Lower leg skin (tissue), 4 donors: ENCODE results near the gene CD200R1L. TPM values are rescaled to one million over a fixed set of nuclear protein-coding genes. Genes with fewer than 3 reads are reported as not detected.
A peak's percentile ranks its signal among the peaks of the same experiment; 100 is the strongest.

Experiments
- DNase-seq, 2 donors: peaks; one replicate each; pipeline ENCODE4 v3.0.0-alpha.2; 2019; ENCODE audit warnings: low spot score in 2 of 2
- H3K4me3 ChIP-seq: fragments of 200-600 bp; sonication (generic); 2 replicates; pipeline ENCODE4 v1.5.1; 2017; ENCODE audit warnings: mild to moderate bottlenecking, low read depth; ENCODE audit not compliant: poor library complexity, severe bottlenecking
- POLR2A ChIP-seq, 2 donors: fragments of 450-650 bp; IDR thresholded peaks; one replicate each; pipeline ENCODE4 v1.6.1; 2016 to 2017; ENCODE audit warnings: antibody characterized with exemption in 2 of 2, mild to moderate bottlenecking in 1 of 2, moderate library complexity in 1 of 2
- WGBS, 2 donors: methylation state at CpG; one replicate each; pipeline ENCODE4 v1.1.5; 2018; 5-methylcytosine and 5-hydroxymethylcytosine counted together
- intact Hi-C: fragments of 100-400 bp; cut with DNase I; formaldehyde crosslinking; loops from one replicate; pipeline ENCODE4 v1.15.0; 2023; ENCODE audit warnings: low total_unique reads
- total RNA-seq, 4 donors: library from RNA; depleted of rRNA; stranded (reverse); fragments of >200 nt; gene quantifications; one replicate each; pipeline ENCODE4 v1.1.0, GENCODE V29; 2016
- TF ChIP-seq, protein P1 (sequence below), 3 donors: fragments of 450-650 bp; IDR thresholded peaks; one replicate each; pipeline ENCODE4 v1.5.1; 2016; ENCODE audit warnings: antibody characterized with exemption in 3 of 3, mild to moderate bottlenecking in 3 of 3, moderate library complexity in 2 of 3

CD200R1L gene
- total RNA-seq, 4 donors from 2014 or later, result not detected

- intact Hi-C loops, result loop anchor here (10.0 kb wide), 1 partner anchor 168 kb away; the partner anchor contains the start of gene CCDC80
- DNase-seq, result no peak
- H3K4me3 ChIP-seq, result no peak overlapping the region
- TF ChIP-seq, protein P1, sequence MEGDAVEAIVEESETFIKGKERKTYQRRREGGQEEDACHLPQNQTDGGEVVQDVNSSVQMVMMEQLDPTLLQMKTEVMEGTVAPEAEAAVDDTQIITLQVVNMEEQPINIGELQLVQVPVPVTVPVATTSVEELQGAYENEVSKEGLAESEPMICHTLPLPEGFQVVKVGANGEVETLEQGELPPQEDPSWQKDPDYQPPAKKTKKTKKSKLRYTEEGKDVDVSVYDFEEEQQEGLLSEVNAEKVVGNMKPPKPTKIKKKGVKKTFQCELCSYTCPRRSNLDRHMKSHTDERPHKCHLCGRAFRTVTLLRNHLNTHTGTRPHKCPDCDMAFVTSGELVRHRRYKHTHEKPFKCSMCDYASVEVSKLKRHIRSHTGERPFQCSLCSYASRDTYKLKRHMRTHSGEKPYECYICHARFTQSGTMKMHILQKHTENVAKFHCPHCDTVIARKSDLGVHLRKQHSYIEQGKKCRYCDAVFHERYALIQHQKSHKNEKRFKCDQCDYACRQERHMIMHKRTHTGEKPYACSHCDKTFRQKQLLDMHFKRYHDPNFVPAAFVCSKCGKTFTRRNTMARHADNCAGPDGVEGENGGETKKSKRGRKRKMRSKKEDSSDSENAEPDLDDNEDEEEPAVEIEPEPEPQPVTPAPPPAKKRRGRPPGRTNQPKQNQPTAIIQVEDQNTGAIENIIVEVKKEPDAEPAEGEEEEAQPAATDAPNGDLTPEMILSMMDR (IDR thresholded peaks at IDR 0.05), result no peak
- no peak for TF ChIP-seq POLR2A (IDR thresholded peaks at IDR 0.05)
- WGBS, 2 donors, result 57 to 74% methylated on average over 2 of the region's 2 CpGs
Observed at GRCh38 chr3:112813016-112813415, 33.6 kb downstream of the CD200R1L start.

DNA sequence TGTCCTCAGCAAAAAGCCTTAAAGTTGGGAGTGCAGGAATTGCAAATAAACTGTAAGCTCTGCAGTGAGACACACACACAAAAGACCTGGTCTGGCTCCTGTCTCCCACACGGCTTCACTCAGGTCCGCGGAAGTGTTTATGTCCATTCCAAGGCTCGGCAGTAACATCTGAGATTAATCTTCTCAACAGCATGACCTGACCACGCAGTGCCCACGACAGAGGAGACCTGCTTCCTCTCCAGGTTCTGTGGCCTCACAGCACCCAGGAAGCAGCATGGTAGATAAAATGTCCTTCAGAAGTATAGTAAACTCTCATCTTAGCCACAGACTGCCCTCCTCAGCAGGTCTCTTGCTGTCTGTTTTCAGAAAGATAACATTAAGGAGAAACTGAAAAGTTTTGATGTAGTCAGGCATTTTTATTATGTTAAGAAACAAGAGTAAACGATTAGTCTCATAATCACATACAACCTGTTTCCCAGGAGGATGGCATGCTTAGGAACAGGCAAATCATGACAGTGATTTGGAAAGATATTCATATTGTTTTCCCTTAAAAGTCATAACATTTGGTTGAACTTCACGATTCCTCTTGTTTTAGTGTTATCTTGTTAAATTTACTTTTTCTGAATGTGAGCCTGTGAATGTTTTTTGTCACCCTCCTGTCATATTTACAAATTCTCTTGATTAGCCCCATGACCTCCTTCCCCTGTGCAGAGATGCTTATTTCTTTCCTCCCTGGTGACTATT is 34.6 kb downstream of the CD200R1L start:
- DNase-seq, result no peak
- intact Hi-C loops, result loop anchor here (10.0 kb wide), 1 partner anchor 167 kb away; the partner anchor contains the start of gene CCDC80

GRCh38 chr3:112811131-112811884 is 35.4 kb downstream of the CD200R1L start:
- DNase-seq, result peak in 1 of 2 donors; percentile 46
- WGBS, 2 donors, result 33 to 36% methylated on average over 4 of the region's 4 CpGs
- intact Hi-C loops, result loop anchor here (10.0 kb wide), 1 partner anchor 167 kb away; the partner anchor contains the start of gene CCDC80
- TF ChIP-seq, protein P1 (IDR thresholded peaks at IDR 0.05), result no peak
- no peak for TF ChIP-seq POLR2A (IDR thresholded peaks at IDR 0.05)
- H3K4me3 ChIP-seq, result no peak overlapping the region

More for the DNA sequence above, 34.6 kb downstream of the CD200R1L start:
- no peak for TF ChIP-seq POLR2A (IDR thresholded peaks at IDR 0.05)
- TF ChIP-seq, protein P1 (IDR thresholded peaks at IDR 0.05), result no peak
- no peak overlapping the region for H3K4me3 ChIP-seq
- WGBS, 2 donors, result 45 to 48% methylated on average over 8 of the region's 8 CpGs

GRCh38 chr3:112810561-112810960 is 36.1 kb downstream of the CD200R1L start:
- no peak overlapping the region for H3K4me3 ChIP-seq
- TF ChIP-seq POLR2A (IDR thresholded peaks at IDR 0.05), result no peak
- TF ChIP-seq, protein P1 (IDR thresholded peaks at IDR 0.05), result no peak
- no peak for DNase-seq
- intact Hi-C loops, result loop anchor here (10.0 kb wide), 1 partner anchor 166 kb away; the partner anchor contains the start of gene CCDC80
- whole genome bisulfite sequencing, 2 donors, result 87% methylated on average over 3 of the region's 3 CpGs

DNA sequence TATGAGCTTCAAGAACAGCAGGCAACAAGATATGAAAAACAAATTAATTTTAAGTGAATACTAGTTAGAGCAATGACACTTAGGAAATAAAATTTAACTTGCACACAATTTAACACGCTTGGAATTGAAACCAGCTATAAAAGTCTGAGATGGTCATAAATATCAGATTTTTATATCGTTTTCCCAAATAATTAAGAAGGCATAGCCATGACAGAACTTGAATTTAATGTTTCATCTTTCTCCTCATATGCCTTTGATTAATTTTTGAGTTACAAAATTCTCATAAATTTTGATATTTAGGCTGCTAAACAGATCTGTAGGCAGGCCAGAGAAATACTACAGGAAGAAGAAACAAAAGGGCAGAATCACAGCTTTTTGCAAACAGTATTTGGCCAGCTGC is 38.5 kb downstream of the CD200R1L start:
- H3K4me3 ChIP-seq, result no peak overlapping the region
- intact Hi-C loops, result no loop called here
- WGBS, 2 donors, result 47% methylated on average over 2 of the region's 2 CpGs
- no peak for DNase-seq
- TF ChIP-seq, protein P1 (IDR thresholded peaks at IDR 0.05), result no peak
- TF ChIP-seq POLR2A (IDR thresholded peaks at IDR 0.05), result no peak
